HL-60 (cell line): ENCODE measurements around the gene SELENOK.

Source experiments
- DNase-seq, 2 experiments: peaks; one replicate each; pipeline ENCODE4 v3.0.0-alpha.2; 2010 to 2020; ENCODE audit warnings: low read depth in 1 of 2, low spot score in 1 of 2
- H3K27ac ChIP-seq: fragments of 250-450 bp; sonication (Bioruptor Pico); replicated peaks from 2 replicates; pipeline ENCODE4 v1.5.1; 2020; ENCODE audit warnings: mild to moderate bottlenecking, moderate library complexity
- H3K27me3 ChIP-seq: fragments of 250-450 bp; sonication (Bioruptor Pico); 2 replicates; pipeline ENCODE4 v1.5.1; 2021; ENCODE audit warnings: mild to moderate bottlenecking, moderate library complexity; ENCODE audit not compliant: insufficient read depth, poor library complexity, severe bottlenecking
- H3K4me3 ChIP-seq: replicated peaks from 2 replicates; pipeline ENCODE4 v1.5.1; 2011; ENCODE audit warnings: mild to moderate bottlenecking, control low read depth, low read length; ENCODE audit not compliant: insufficient read depth
- GABPA ChIP-seq: IDR thresholded peaks from 2 replicates; pipeline ENCODE4 v1.6.1; 2012; ENCODE audit warnings: low read depth
- POLR2AphosphoS5 ChIP-seq: IDR thresholded peaks from 2 replicates; pipeline ENCODE4 v1.6.1; 2012; ENCODE audit warnings: low read depth
- SPI1 ChIP-seq: IDR thresholded peaks from 2 replicates; pipeline ENCODE4 v1.6.1; 2012; ENCODE audit warnings: low read depth, mild to moderate bottlenecking, borderline replicate concordance
- TF ChIP-seq, protein P1 (sequence below): IDR thresholded peaks from 2 replicates; pipeline ENCODE4 v1.6.1; 2012; ENCODE audit warnings: low read depth; ENCODE audit not compliant: insufficient replicate concordance
- TF ChIP-seq, protein P2 (sequence below): IDR thresholded peaks from one replicate; pipeline ENCODE4 v1.5.1; 2011; ENCODE audit warnings: low read length, control low read depth, inconsistent platforms; ENCODE audit not compliant: insufficient read depth

SELENOK gene

DNA sequence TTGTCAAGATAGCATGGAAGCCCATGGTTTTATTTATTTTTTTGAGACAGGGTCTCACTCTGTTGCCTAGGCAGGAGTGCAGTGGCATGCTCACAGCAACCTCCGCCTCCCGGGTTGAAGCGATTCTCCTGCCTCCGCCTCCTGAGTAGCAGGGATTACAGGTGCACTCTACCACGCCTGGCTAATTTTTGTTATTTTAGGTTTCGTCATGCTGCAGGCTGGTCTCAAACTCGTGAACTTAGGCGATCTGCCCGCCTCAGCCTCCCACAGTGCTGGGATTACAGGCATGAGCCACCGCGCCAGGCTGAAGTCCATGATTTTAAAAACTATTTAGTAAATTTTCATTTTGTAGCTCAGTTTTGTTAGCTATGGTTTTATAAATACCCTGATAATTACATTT is 7.0 kb downstream of the SELENOK start:
- H3K27ac ChIP-seq = no peak overlapping the region
- H3K4me3 ChIP-seq = no peak overlapping the region
- no peaks in the 10 kb centered on the region for H3K27me3 ChIP-seq
- no peak for DNase-seq
- TF ChIP-seq GABPA = no peak
- no peak for TF ChIP-seq POLR2AphosphoS5
- TF ChIP-seq, protein P1, sequence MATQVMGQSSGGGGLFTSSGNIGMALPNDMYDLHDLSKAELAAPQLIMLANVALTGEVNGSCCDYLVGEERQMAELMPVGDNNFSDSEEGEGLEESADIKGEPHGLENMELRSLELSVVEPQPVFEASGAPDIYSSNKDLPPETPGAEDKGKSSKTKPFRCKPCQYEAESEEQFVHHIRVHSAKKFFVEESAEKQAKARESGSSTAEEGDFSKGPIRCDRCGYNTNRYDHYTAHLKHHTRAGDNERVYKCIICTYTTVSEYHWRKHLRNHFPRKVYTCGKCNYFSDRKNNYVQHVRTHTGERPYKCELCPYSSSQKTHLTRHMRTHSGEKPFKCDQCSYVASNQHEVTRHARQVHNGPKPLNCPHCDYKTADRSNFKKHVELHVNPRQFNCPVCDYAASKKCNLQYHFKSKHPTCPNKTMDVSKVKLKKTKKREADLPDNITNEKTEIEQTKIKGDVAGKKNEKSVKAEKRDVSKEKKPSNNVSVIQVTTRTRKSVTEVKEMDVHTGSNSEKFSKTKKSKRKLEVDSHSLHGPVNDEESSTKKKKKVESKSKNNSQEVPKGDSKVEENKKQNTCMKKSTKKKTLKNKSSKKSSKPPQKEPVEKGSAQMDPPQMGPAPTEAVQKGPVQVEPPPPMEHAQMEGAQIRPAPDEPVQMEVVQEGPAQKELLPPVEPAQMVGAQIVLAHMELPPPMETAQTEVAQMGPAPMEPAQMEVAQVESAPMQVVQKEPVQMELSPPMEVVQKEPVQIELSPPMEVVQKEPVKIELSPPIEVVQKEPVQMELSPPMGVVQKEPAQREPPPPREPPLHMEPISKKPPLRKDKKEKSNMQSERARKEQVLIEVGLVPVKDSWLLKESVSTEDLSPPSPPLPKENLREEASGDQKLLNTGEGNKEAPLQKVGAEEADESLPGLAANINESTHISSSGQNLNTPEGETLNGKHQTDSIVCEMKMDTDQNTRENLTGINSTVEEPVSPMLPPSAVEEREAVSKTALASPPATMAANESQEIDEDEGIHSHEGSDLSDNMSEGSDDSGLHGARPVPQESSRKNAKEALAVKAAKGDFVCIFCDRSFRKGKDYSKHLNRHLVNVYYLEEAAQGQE = no peak
- TF ChIP-seq SPI1 = no peak
- TF ChIP-seq, protein P2, sequence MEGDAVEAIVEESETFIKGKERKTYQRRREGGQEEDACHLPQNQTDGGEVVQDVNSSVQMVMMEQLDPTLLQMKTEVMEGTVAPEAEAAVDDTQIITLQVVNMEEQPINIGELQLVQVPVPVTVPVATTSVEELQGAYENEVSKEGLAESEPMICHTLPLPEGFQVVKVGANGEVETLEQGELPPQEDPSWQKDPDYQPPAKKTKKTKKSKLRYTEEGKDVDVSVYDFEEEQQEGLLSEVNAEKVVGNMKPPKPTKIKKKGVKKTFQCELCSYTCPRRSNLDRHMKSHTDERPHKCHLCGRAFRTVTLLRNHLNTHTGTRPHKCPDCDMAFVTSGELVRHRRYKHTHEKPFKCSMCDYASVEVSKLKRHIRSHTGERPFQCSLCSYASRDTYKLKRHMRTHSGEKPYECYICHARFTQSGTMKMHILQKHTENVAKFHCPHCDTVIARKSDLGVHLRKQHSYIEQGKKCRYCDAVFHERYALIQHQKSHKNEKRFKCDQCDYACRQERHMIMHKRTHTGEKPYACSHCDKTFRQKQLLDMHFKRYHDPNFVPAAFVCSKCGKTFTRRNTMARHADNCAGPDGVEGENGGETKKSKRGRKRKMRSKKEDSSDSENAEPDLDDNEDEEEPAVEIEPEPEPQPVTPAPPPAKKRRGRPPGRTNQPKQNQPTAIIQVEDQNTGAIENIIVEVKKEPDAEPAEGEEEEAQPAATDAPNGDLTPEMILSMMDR = no peak

GRCh38 chr3:53883008-53883407 is 8.7 kb downstream of the SELENOK start:
- H3K27me3 ChIP-seq = no peaks in the 10 kb centered on the region
- TF ChIP-seq SPI1 = no peak
- TF ChIP-seq, protein P2 = no peak
- no peak for TF ChIP-seq POLR2AphosphoS5
- TF ChIP-seq, protein P1 = no peak
- TF ChIP-seq GABPA = no peak
- H3K4me3 ChIP-seq = no peak overlapping the region
- DNase-seq = no peak
- H3K27ac ChIP-seq = no peak overlapping the region

- Histone ChIP-seq H3K27me3 (no peaks in the 10 kb centered on the region), H3K27ac (peak within 1 kb of the TSS; percentile 88), H3K4me3 (peak within 1 kb of the TSS; percentile 83)
- peak; percentile 84 for TF ChIP-seq POLR2AphosphoS5
- TF ChIP-seq, protein P1 = peak; percentile 69
- TF ChIP-seq GABPA = no peak
- DNase-seq = peak; percentile 65 to 85
Observed at GRCh38 chr3:53881691-53882593, 9.7 kb downstream of the SELENOK start, which contains the start of gene ACTR8. TSS of gene ACTR8 (minus strand) at chr3:53882152. CDS start at chr3:53882101, 51 bp downstream.
